SK-N-SH treated with all-trans-retinoic acid at 6 μM for 48 hours (cell line): ENCODE results near the gene TENT4B.
A peak's percentile ranks its signal among the peaks of the same experiment; 100 is the strongest.

Experiments used
- ATAC-seq: fragments of 200-7000 bp; cut with Tn5 transposase; 3 replicates; pipeline ENCODE4 v1.9.1; 2020; ENCODE audit warnings: mild to moderate bottlenecking, moderate library complexity
- ARNTL ChIP-seq: fragments of 450-650 bp; formaldehyde crosslinking; IDR thresholded peaks from 2 replicates; pipeline ENCODE4 v1.5.0; 2020; ENCODE audit warnings: low read depth, mild to moderate bottlenecking, moderate library complexity, borderline replicate concordance
- CREB5 ChIP-seq: fragments of 250-450 bp; sonication (Bioruptor Pico); IDR thresholded peaks from 2 replicates; pipeline ENCODE4 v1.5.1; 2020; ENCODE audit warnings: low read depth, mild to moderate bottlenecking, moderate library complexity
- CSDC2 ChIP-seq: fragments of 250-450 bp; sonication (Bioruptor Pico); IDR thresholded peaks from 2 replicates; pipeline ENCODE4 v1.5.0; 2020; ENCODE audit warnings: mild to moderate bottlenecking, moderate library complexity
- CSRNP3 ChIP-seq: fragments of 250-450 bp; sonication (Bioruptor Pico); IDR thresholded peaks from 2 replicates; pipeline ENCODE4 v1.5.1; 2021; ENCODE audit warnings: mild to moderate bottlenecking, moderate library complexity
- ESRRG ChIP-seq: fragments of 250-450 bp; sonication (Bioruptor Pico); IDR thresholded peaks from 2 replicates; pipeline ENCODE4 v1.6.1; 2021; ENCODE audit warnings: mild to moderate bottlenecking
- GLIS3 ChIP-seq: fragments of 250-450 bp; sonication (Bioruptor Pico); IDR thresholded peaks from 2 replicates; pipeline ENCODE4 v1.5.0; 2020; ENCODE audit warnings: mild to moderate bottlenecking, moderate library complexity
- ISL1 ChIP-seq: fragments of 250-450 bp; sonication (Bioruptor Pico); IDR thresholded peaks from 2 replicates; pipeline ENCODE4 v2.1.2; 2022; ENCODE audit warnings: mild to moderate bottlenecking, moderate library complexity
- OSR1 ChIP-seq: fragments of 250-450 bp; sonication (Bioruptor Pico); IDR thresholded peaks from 2 replicates; pipeline ENCODE4 v1.8.0; 2022; ENCODE audit warnings: moderate library complexity, mild to moderate bottlenecking, inconsistent platforms
- PATZ1 ChIP-seq: fragments of 250-450 bp; sonication (Bioruptor Pico); IDR thresholded peaks from 2 replicates; pipeline ENCODE4 v1.8.0; 2020; ENCODE audit warnings: mild to moderate bottlenecking, moderate library complexity, borderline replicate concordance
- POU6F1 ChIP-seq: fragments of 250-450 bp; sonication (Bioruptor Pico); IDR thresholded peaks from 2 replicates; pipeline ENCODE4 v1.8.0; 2021; ENCODE audit warnings: low read depth, mild to moderate bottlenecking, moderate library complexity, borderline replicate concordance
- PPARA ChIP-seq: fragments of 250-450 bp; sonication (Bioruptor Pico); IDR thresholded peaks from 2 replicates; pipeline ENCODE4 v1.5.0; 2020; ENCODE audit warnings: mild to moderate bottlenecking, borderline replicate concordance
- RARB ChIP-seq: fragments of 250-450 bp; sonication (Bioruptor Pico); IDR thresholded peaks from 2 replicates; pipeline ENCODE4 v1.8.0; 2021; ENCODE audit warnings: mild to moderate bottlenecking, moderate library complexity
- SNAI2 ChIP-seq: fragments of 250-450 bp; sonication (Bioruptor Pico); IDR thresholded peaks from 2 replicates; pipeline ENCODE4 v1.5.0; 2020; ENCODE audit warnings: mild to moderate bottlenecking, moderate library complexity
- TCF4 ChIP-seq: fragments of 250-450 bp; sonication (Bioruptor Pico); IDR thresholded peaks from 2 replicates; pipeline ENCODE4 v1.8.0; 2021; ENCODE audit warnings: mild to moderate bottlenecking, moderate library complexity, borderline replicate concordance
- TOX ChIP-seq: fragments of 250-450 bp; sonication (Bioruptor Pico); IDR thresholded peaks from 2 replicates; pipeline ENCODE4 v1.8.0; 2021; ENCODE audit warnings: mild to moderate bottlenecking, moderate library complexity, borderline replicate concordance
- TSHZ2 ChIP-seq: fragments of 250-450 bp; sonication (Bioruptor Pico); IDR thresholded peaks from 2 replicates; pipeline ENCODE4 v1.5.0; 2020; ENCODE audit warnings: mild to moderate bottlenecking, moderate library complexity
- ZC3H10 ChIP-seq: fragments of 250-450 bp; sonication (Bioruptor Pico); IDR thresholded peaks from 2 replicates; pipeline ENCODE4 v1.5.1; 2021; ENCODE audit warnings: mild to moderate bottlenecking, moderate library complexity
- ZFP3 ChIP-seq: fragments of 250-450 bp; sonication (Bioruptor Pico); IDR thresholded peaks from 2 replicates; pipeline ENCODE4 v1.5.0; 2020; ENCODE audit warnings: mild to moderate bottlenecking, moderate library complexity
- ZFP30 ChIP-seq: fragments of 450-650 bp; formaldehyde crosslinking; IDR thresholded peaks from 2 replicates; pipeline ENCODE4 v1.5.0; 2022; ENCODE audit warnings: mild to moderate bottlenecking, moderate library complexity
- ZNF565 ChIP-seq: fragments of 450-650 bp; formaldehyde crosslinking; conservative IDR thresholded peaks from 2 replicates; pipeline ENCODE4 v1.5.0; 2020; ENCODE audit warnings: low read depth, mild to moderate bottlenecking, moderate library complexity
- ZNF70 ChIP-seq: fragments of 450-650 bp; formaldehyde crosslinking; IDR thresholded peaks from 2 replicates; pipeline ENCODE4 v1.5.0; 2020; ENCODE audit warnings: mild to moderate bottlenecking, moderate library complexity
- ZNF8 ChIP-seq: fragments of 450-650 bp; formaldehyde crosslinking; IDR thresholded peaks from 2 replicates; pipeline ENCODE4 v1.5.0; 2020; ENCODE audit warnings: mild to moderate bottlenecking, moderate library complexity

Gene TENT4B

GRCh38 chr16:50265260-50265659 is 112.2 kb downstream of the TENT4B start:
- peak; percentile 56 for ATAC-seq

GRCh38 chr16:50265716-50266336 is 112.7 kb downstream of the TENT4B start:
- ATAC-seq = no peak
- no peak for TF ChIP-seq PATZ1 (CRISPR knock-in tag)
- TF ChIP-seq POU6F1 = no peak
- no peak for TF ChIP-seq ZNF8
- no peak for TF ChIP-seq ARNTL
- no peak for TF ChIP-seq ZFP30 (CRISPR knock-in tag)
- TF ChIP-seq CSDC2 (CRISPR knock-in tag) = no peak
- no peak for TF ChIP-seq ZNF565 (CRISPR knock-in tag)
- TF ChIP-seq ZNF70 (CRISPR knock-in tag) = no peak
- no peak for TF ChIP-seq CSRNP3 (CRISPR knock-in tag)
- TF ChIP-seq ESRRG (CRISPR knock-in tag) = no peak
- no peak for TF ChIP-seq ZFP3

More at GRCh38 chr16:50265260-50265659, 112.2 kb downstream of the TENT4B start:
- TF ChIP-seq GLIS3 (CRISPR knock-in tag) (no peak), RARB (CRISPR knock-in tag) (no peak), CSDC2 (CRISPR knock-in tag) (no peak), TOX (CRISPR knock-in tag) (no peak), CREB5 (CRISPR knock-in tag) (no peak), OSR1 (no peak), ZC3H10 (CRISPR knock-in tag) (no peak), ISL1 (CRISPR knock-in tag) (no peak), TSHZ2 (CRISPR knock-in tag) (no peak), ARNTL (no peak), TCF4 (CRISPR knock-in tag) (no peak), PPARA (CRISPR knock-in tag) (no peak), ZNF70 (CRISPR knock-in tag) (no peak), POU6F1 (no peak), CSRNP3 (CRISPR knock-in tag) (no peak), ZFP30 (CRISPR knock-in tag) (no peak), SNAI2 (no peak)
- TF ChIP-seq, all 23 proteins: peak for 0
